ENCODE data around the gene FKBP2. TPM values are rescaled to one million over a fixed set of nuclear protein-coding genes. Genes with fewer than 3 reads are reported as not detected.

The FKBP2 gene
- polyA plus RNA-seq, 1 donor (not counting 4 experiments of a cell fraction or from before 2014, with no cell fraction given): 40.3 TPM

DNA sequence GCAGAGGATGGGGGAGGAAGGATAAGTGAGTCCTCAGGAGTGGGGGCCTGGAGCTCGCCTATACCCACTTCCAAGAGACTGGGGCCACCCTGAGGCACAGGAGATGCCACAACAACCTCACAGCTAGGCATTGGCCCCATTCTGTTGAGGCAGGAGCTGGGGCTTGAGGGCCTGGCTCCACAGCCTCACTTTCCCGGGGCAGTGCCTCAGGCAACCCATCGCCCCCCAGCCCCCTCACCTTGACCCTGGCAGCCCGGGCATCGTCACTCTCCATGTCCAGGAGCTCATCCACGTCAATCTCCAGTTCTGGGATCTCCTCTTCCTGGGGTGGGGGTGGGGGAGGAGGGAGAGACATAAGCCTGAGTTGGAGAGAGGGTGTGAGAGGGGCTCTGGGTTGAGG, 4.1 kb downstream of the FKBP2 start:
- H3K9me3 ChIP-seq (ENCODE audit: control insufficient read depth, low read depth, low read length): no peaks in the 10 kb centered on the region
- H3K27me3 ChIP-seq (ENCODE audit: control insufficient read depth, extremely low read depth, insufficient read depth, low read length): no peaks in the 10 kb centered on the region
- H3K79me2 ChIP-seq (ENCODE audit: control insufficient read depth, insufficient read depth, low read length): peaks cover 26% of the 10 kb centered on the region
- H3K36me3 ChIP-seq (ENCODE audit: control insufficient read depth in 2 of 2, extremely low read depth in 1 of 2, insufficient read depth in 2 of 2, low read length in 2 of 2): peaks cover 6 to 14% of the 10 kb centered on the region in 2 experiments
- peak overlapping the region; percentile 88 for H3K27ac ChIP-seq (ENCODE audit: control insufficient read depth, insufficient read depth, low read length)
- H3K4me1 ChIP-seq (ENCODE audit: control insufficient read depth, extremely low read depth, insufficient read depth, low read length): peaks cover 36% of the 10 kb centered on the region
- TF ChIP-seq, protein P1, sequence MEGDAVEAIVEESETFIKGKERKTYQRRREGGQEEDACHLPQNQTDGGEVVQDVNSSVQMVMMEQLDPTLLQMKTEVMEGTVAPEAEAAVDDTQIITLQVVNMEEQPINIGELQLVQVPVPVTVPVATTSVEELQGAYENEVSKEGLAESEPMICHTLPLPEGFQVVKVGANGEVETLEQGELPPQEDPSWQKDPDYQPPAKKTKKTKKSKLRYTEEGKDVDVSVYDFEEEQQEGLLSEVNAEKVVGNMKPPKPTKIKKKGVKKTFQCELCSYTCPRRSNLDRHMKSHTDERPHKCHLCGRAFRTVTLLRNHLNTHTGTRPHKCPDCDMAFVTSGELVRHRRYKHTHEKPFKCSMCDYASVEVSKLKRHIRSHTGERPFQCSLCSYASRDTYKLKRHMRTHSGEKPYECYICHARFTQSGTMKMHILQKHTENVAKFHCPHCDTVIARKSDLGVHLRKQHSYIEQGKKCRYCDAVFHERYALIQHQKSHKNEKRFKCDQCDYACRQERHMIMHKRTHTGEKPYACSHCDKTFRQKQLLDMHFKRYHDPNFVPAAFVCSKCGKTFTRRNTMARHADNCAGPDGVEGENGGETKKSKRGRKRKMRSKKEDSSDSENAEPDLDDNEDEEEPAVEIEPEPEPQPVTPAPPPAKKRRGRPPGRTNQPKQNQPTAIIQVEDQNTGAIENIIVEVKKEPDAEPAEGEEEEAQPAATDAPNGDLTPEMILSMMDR (optimal IDR thresholded peaks at IDR 0.05 in 1 of 3, IDR thresholded peaks at IDR 0.05 in 1 of 3, conservative IDR thresholded peaks at IDR 0.05 in 1 of 3; ENCODE audit: extremely low read depth in 1 of 3, insufficient read depth in 2 of 3, low read length in 3 of 3): no peak
- TF ChIP-seq EZH2 (IDR thresholded peaks at IDR 0.05; ENCODE audit: low read length): no peak
- H3K4me2 ChIP-seq (ENCODE audit: control insufficient read depth, extremely low read depth, insufficient read depth, low read depth, low read length): peak overlapping the region; percentile 85
- dilution Hi-C loops (cut with MboI; ENCODE audit: extremely low pct_ligation_motif_present, low sequenced_read_pairs): no loop called here
- no peak overlapping the region for H2AFZ ChIP-seq (ENCODE audit: control insufficient read depth, low read length)
- peak overlapping the region; percentile 73 to 88 (median 86) for H3K4me3 ChIP-seq (ENCODE audit: control insufficient read depth in 2 of 3, extremely low read depth in 1 of 3, insufficient read depth in 2 of 3, low read depth in 1 of 3, low read length in 3 of 3)
- peak overlapping the region; percentile 95 for H3K9ac ChIP-seq (ENCODE audit: control insufficient read depth, extremely low read depth, insufficient read depth, low read length)
- no peak for FAIRE-seq
- no peaks in the 10 kb centered on the region for H3K9me1 ChIP-seq (ENCODE audit: control insufficient read depth, extremely low read depth, insufficient read depth, low read length)
- no peak for DNase-seq (ENCODE audit: low read depth, low spot score)
- H4K20me1 ChIP-seq (ENCODE audit: control insufficient read depth, extremely low read depth, insufficient read depth, low read length): no peaks in the 10 kb centered on the region

DNA sequence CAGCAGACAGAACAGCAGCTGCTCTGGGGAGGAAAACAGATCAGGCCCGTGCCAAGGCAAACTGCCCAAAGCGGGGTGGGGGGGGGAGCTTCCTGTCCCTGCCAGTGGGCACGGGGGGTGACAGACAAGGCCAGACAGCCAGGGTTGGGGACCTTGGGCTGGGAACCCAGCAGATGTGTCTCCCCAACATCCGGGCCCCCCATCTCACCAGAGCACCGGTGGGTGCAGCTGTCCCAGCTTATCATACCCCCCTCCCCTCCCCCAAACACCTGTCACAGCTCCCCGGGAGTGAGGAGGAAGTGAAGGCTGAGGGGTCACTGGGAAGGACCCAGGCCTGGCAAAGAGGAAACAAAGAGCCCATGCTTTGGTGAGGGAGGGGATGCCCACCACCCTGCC, 4.5 kb downstream of the FKBP2 start:
- Histone ChIP-seq H3K4me2 (ENCODE audit: control insufficient read depth, extremely low read depth, insufficient read depth, low read depth, low read length) (peak overlapping the region; percentile 85), H3K36me3 (ENCODE audit: control insufficient read depth in 2 of 2, extremely low read depth in 1 of 2, insufficient read depth in 2 of 2, low read length in 2 of 2) (peaks cover 6 to 14% of the 10 kb centered on the region in 2 experiments), H3K9me3 (ENCODE audit: control insufficient read depth, low read depth, low read length) (no peaks in the 10 kb centered on the region), H3K9me1 (ENCODE audit: control insufficient read depth, extremely low read depth, insufficient read depth, low read length) (no peaks in the 10 kb centered on the region), H3K9ac (ENCODE audit: control insufficient read depth, extremely low read depth, insufficient read depth, low read length) (peak overlapping the region; percentile 95), H3K27me3 (ENCODE audit: control insufficient read depth, extremely low read depth, insufficient read depth, low read length) (no peaks in the 10 kb centered on the region), H4K20me1 (ENCODE audit: control insufficient read depth, extremely low read depth, insufficient read depth, low read length) (no peaks in the 10 kb centered on the region), H3K4me3 (ENCODE audit: control insufficient read depth in 2 of 3, extremely low read depth in 1 of 3, insufficient read depth in 2 of 3, low read depth in 1 of 3, low read length in 3 of 3) (peak overlapping the region; percentile 73 to 88 (median 86)), H3K79me2 (ENCODE audit: control insufficient read depth, insufficient read depth, low read length) (peaks cover 26% of the 10 kb centered on the region), H2AFZ (ENCODE audit: control insufficient read depth, low read length) (no peak overlapping the region), H3K27ac (ENCODE audit: control insufficient read depth, insufficient read depth, low read length) (peak overlapping the region; percentile 88), H3K4me1 (ENCODE audit: control insufficient read depth, extremely low read depth, insufficient read depth, low read length) (peaks cover 32% of the 10 kb centered on the region)
- FAIRE-seq (no peak), DNase-seq (ENCODE audit: low read depth, low spot score) (no peak)
- dilution Hi-C loops (cut with MboI; ENCODE audit: extremely low pct_ligation_motif_present, low sequenced_read_pairs): no loop called here
- TF ChIP-seq EZH2 (IDR thresholded peaks at IDR 0.05; ENCODE audit: low read length): no peak
- TF ChIP-seq, protein P1 (optimal IDR thresholded peaks at IDR 0.05 in 1 of 3, IDR thresholded peaks at IDR 0.05 in 1 of 3, conservative IDR thresholded peaks at IDR 0.05 in 1 of 3; ENCODE audit: extremely low read depth in 1 of 3, insufficient read depth in 2 of 3, low read length in 3 of 3): no peak

All from keratinocyte (primary cell).